Left renal cortex interstitium (tissue), 4 donors: Measurements from ENCODE around the gene CRAT. TPM values are rescaled to one million over a fixed set of nuclear protein-coding genes. Genes with fewer than 3 reads are reported as not detected.

Experiments
- DNase-seq, 4 donors: peaks; one replicate each; pipeline ENCODE4 v3.0.0-alpha.2; 2013; ENCODE audit warnings: low read depth in 4 of 4, low spot score in 2 of 4, missing footprints in 1 of 4
- polyA plus RNA-seq, 4 donors: library from polyadenylated mRNA; unstranded; fragments of 120-200 nt; gene quantifications; one replicate each; pipeline ENCODE4 v1.2.1, GENCODE V29; 2013; ENCODE audit not compliant: insufficient read length in 4 of 4

CRAT gene
- polyA plus RNA-seq, 4 donors: 37.4 to 48.2 (median 43.3) TPM

DNA sequence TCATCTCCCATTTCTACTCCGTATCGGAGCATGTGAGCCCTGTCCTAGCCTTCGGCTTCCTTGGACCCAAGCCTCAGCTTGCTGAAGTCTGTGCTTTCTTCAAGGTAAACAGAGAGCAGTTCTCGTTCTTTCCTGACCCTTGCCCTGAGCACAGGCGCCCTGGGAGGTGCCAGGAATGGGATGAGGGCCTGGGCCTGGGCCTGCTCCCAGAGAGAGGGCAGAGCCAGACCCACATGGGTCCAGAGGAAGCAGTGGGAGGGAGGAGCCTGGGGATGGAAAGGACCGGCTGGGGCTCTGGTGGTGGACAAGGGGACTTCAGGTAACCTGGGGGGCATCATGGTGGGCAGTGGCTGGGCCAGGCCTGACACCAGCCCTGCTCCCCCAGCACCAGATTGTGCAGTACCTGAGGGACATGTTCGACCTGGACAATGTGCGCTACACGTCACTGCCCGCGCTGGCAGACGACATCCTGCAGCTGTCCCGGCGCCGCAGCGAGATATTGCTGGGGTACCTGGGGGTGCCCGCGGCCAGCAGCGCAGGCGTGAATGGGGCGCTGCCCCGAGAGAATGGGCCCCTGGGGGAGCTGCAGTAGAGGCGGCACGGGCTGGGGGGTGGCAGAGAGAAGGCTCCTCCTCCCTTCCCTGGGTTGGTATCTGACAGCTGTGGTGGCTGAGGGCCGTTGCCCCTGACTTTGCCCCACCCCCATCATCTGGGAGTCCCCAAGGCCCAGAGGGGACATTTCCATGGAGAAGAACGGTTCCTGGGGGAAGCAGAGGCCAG, 40.5 kb downstream of the CRAT start:
- no peak for DNase-seq

DNA sequence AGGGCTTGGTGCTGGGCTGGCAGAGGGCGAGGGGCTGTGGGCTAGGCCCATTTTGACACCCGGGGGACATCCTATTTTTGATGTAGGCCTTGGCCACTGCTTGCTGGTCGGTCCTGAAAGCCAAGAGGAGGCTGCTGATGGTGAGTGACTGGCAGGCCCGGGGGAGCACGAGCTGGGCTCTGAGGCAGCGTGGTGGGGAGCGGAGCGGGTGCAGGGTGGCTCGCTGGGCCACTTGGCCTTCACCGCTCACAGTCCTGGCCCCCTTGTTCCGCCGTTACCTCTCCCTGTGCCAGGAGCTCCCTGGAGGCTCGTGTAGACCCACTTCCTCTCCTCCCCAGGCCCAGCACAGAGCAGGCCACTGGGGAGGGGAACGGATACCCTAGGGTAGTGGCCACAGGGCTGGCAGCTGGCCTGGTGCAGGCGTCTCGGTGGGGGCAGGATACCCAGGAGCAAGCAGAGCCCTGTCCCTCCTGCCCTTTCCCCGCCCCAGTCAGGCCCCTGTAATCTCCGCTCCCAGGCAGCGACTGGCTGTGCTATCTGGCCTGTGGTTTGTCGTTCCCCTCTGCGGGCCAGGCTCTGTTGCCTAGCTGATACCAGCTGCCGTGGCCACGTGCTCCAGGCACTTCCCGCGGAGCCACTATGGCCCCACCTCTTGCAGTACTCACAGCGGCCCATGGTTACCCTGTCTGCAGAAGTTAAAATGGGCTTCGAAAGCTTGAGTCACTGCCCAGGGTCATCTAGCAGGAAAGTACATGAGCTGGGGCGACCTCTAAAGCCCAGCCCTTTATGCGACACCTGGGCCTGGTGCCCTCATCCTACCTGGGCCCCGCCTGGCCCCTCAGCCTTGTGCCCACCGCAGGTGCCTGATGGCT, 41.4 kb downstream of the CRAT start:
- no peak for DNase-seq

DNA sequence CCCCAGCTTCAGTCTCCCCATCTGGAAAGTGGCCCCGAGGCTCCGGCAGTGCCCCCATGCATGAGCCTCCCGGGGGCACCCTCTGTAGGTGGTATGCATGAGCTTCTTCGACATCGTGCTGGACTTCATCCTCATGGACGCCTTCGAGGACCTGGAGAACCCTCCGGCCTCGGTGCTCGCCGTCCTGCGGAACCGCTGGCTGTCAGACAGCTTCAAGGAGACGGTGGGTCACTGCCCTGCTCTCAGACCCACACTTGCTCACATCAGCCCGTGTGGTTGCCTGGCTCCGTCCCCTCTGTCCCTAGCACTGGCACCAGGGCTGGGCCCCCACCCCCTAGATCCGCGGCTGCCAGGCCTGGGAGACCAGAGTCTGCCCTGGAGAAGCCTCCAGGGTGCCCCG, 42.5 kb downstream of the CRAT start:
- DNase-seq: no peak

DNA sequence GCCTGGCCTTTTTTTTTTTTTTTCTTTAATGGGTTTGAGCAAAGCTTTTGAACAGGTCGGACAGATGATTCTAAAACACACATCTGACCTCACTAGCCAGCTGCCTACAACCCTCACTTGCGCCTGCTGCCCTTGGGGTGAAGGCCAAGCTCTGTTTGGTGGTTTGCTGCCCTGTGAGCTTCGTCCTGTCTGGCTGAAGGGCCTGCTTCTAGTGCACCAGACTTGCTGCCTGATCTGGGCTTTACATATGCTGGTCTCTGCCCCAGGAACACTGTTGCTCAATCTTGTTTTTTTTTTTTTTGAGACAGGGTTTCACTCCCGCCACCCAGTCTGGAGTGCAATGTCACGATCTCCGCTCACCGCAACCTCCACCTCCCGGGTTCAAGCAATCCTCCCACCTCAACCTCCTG, 46.1 kb downstream of the CRAT start:
- no peak for DNase-seq

DNA sequence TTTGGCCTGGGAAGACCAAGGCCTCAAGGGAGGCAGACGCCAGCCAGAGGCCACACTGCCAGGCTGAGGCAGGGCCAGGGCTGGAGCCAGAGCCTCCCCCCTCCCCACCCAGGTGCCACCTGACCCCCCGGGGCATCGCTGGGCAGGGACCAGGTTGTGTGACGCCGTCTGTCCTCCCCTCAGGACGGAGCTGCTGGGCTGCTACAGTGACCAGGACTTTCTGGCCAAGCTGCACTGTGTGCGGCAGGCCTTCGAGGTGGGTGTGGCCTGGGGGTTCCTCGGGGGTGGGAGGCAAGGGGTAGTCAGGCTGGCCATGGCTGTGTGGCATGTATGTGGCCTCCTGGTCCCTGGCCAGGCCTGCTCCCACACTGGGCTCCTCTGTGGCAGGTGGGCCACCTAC, 47.5 kb downstream of the CRAT start:
- DNase-seq: no peak

DNA sequence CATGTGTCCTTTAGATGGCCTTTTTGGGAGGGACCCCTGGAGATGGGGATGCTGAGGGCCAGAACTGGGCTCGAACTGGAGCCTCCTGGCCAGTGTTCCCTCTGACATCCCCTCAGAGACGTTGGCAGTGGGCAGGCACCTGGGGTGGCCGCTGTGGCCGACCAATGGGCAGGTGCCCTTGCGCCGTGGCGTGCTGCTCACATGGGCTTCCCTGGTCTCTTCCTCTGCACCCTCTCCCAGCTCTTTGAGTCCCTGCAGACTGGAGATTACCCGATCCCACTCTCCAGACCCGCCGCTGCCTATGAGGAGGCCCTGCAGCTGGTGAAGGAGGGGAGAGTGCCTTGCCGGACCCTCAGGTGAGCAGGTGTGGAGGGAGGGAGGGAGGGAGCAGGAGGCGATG, 49.6 kb downstream of the CRAT start:
- DNase-seq: no peak

DNA sequence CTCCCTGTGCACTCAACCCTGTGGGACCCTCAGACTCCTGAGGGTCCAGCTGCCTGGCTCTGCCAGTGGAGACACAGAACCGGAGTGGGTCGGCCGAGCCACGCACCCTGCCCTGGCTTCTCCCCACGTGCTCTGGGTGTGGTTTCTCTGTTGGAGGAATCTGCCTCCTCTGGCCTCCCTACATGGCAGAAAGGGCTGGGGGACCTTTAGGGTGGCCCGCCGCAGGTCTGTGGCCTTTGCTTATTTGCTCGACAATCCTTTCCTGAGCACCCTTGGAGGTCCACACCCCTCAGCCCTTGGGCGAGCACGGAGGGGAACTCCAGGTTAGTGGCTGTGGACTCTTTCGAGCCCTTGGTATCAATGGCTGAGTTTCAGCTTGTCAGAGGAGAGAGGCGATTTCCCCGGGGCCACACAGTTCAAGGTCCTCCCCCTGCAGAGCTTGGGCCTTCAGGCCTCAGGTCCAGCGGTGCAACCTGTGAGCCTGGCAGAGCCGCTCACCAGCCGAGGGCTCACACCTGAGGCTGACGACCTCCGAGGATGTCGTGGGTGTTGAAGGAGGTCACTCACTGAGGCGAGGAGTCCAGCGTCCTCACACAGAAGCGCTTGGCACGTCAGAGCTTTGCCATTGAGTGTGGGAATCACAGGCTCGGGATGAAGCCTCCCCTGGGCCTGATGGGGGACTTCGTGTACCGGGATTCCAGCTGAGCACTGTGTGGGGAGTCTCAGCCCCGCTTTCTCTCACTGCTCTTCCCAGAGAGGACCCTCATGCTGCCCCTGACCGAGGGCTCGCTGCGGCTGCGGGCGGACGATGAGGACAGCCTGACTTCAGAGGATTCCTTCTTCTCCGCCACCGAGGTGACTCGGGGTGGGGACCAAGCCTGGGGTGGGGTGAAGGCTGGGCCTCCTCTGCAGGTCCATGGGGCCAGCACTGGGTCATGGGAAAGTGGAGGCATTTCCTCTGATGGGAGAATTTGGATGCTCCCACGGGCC, 50.5 kb downstream of the CRAT start:
- DNase-seq: no peak

DNA sequence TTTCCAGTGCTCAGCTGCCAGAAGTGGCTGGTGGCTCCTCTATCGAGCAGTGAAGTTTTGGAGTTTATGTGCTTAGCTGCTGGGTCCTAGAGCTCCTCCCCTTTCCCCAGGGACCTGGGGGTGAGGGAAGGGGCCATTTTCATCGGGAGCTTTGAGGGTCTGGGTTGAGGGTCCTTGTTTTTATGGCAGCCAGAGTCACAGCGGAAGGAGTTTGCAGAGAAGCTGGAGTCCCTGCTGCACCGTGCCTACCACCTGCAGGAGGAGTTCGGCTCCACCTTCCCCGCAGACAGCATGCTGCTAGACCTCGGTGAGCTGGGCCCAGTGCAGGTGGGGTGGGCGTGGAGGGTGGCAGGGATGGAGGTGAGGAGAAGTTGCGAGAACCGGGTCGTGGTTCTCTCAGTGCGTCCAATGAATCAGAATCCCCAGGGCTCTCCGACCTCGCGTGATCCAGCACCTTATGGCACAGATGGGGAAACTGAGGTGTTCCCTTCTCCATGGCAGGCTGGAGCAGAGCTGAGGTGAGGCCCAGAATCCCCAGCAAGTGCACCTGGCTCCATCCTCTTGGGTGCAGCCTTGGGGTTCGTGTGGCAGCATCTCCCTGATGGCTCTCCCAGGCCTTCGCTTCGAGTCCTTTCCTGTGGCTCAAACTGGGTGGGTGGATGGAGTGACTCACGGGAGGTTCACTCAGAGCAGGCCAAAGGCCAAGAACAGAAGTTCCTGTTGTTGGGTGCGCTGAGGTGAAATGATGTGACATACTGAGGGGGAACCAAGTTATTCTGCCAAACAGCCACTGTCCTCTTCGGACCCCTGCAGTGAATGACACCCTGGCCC, 51.4 kb downstream of the CRAT start:
- no peak for DNase-seq

DNA sequence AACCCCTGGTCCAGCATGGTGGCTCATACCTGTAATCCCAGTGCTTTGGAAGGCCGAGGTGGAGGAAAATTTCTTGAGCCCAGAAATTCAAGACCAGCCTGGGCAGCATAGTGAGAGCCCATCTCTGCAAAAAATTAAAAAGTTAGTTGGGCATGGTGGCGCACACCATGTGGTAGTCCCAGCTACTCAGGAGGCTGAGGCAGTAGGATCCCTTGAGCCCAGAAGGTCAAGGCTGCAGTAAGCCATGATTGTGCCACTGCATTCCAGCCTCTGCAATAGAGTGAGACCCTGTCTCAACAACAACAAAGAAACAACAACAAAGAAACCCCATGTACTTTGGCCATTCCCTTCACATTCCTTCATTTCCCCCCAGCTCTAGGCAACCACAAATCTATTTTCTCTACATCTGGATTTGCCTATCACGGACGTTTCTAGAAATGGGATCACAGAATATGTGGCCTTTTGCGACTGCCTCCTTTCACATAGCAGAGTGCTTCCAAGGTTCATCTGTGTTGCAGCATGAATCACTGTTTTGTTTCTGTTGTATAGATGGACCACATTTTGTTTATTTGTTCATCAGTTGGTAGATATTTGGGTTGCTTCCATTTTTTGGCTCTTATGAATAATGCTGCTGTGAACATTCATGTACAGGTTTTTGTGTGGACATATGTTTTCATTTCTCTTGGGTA, 56.3 kb downstream of the CRAT start:
- no peak for DNase-seq

DNA sequence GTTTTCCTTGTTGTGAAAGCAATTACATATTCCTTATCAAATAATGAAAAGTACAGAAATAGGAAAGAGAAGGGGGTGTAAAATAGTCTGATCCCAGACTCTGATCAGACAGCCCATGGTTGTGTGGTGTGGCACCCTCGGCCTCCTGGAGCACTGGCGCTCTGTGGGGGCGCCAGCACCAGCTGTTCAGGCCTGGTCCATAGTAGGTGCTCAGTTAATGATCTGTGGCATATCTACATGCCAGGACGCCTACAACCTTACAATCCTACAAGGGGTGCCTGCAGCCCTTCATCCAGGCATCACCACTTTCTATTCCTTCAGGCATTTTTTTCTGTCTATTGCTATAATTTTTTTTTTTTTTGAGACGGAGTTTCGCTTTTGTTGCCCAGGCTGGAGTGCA, 57.6 kb downstream of the CRAT start:
- DNase-seq: no peak

DNA sequence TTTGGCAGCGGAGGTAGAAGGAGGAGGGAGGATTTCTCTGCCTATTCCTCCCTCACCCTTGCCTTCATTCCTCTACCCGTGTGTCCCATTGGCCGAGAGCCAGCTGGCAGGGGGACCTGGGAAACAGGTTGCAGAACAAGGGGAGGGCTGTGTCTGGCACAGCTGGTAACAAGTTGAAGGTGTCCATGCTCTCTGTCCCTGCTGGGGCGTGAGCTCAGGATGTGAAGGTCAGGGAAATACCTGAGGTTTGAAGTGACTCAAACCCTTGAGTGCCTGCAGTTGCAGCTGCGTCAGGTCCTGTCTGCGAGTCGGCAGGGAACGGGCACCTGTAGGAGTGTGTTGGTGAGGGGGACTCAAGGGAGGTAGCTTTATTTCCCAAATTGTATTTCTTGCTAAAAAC, 58.0 kb downstream of the CRAT start:
- no peak for DNase-seq

Other genes with a start within 250 kb of the CRAT start
- 10 to 100 TPM; 17.0 to 31.0 (median 25.5) TPM for gene KYAT1, start 228.8 kb downstream of the CRAT start, polyA plus RNA-seq
- gene LRRC8A, start 228.7 kb downstream of the CRAT start, polyA plus RNA-seq: 10 to 100 TPM; 26.8 to 34.8 (median 30.8) TPM
- gene PHYHD1, start 189.8 kb downstream of the CRAT start, polyA plus RNA-seq: 10 to 100 TPM; 55.6 to 69.5 (median 62.4) TPM
- gene DOLK, start 163.2 kb downstream of the CRAT start, polyA plus RNA-seq: 10 to 100 TPM; 14.4 to 20.0 (median 16.8) TPM
- 10 to 100 TPM; 35.2 to 60.5 (median 47.4) TPM for gene NUP188, start 163.1 kb downstream of the CRAT start, polyA plus RNA-seq
- gene SH3GLB2, start 82.5 kb downstream of the CRAT start, polyA plus RNA-seq: 100 to 1,000 TPM; 102 to 194 (median 137) TPM
- gene MIGA2, start 74.2 kb downstream of the CRAT start, polyA plus RNA-seq: 10 to 100 TPM; 14.7 to 32.1 (median 24.2) TPM
- 10 to 100 TPM; 19.1 to 25.4 (median 21.9) TPM for gene DOLPP1, start 29.7 kb downstream of the CRAT start, polyA plus RNA-seq
- 100 to 1,000 TPM; 112 to 138 (median 123) TPM for gene PTPA, start 622 bp upstream of the CRAT start, polyA plus RNA-seq
- gene IER5L, start 67.5 kb upstream of the CRAT start, polyA plus RNA-seq: 10 to 100 TPM in 3 of 4 donors, 1 to 10 TPM in 1; 9.7 to 20.7 (median 13.6) TPM